Measurements from ENCODE around the gene PUS10.

The PUS10 gene

DNA sequence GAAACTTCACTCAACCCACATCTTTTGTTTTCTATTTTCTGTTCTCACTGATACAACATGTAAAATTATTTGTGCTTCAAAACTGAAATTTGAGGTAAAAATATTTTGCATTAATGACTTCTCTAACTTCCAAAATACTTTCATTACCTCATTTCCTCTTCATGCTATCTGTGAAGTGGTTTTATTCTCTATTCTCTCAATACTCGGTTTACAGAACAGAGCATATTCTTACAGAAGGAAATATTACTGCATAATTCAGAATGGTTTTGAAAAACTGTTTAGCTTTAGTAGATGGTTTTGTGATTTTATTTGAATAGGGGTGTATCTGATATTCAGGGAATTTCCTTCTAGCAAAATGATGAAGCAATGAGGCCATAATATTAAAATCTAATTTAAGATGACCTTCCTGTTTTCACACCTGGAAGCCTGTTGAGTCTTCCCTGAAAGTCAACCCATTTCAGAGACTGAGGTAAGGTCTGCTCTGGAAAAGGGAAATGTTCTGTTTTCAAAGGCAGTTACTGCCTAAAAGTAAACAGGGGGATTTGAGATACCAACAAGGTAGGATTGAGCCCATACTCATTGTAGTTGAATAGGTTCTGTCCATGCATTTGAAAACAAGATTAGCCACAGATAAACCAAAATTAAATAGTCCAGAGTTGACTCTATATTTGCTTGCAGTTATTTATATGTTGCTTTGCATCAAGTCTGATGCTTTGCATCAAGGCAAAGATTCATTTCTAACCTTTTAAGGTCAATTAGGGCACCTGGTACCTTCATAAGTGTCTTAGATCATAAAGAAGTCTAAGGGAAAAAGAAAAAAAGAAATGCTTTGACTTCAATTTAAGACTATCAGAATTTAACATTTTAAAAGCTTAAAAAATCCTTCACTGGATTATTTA lies 51.3 kb downstream of the PUS10 start:
- no peak overlapping the region for H3K9ac ChIP-seq (ENCODE audit: insufficient read length, low read depth)
- no peak for TF ChIP-seq SUZ12 (IDR thresholded peaks at IDR 0.05; ENCODE audit: extremely low read depth, insufficient read depth, insufficient read length)
- TF ChIP-seq YY1 (IDR thresholded peaks at IDR 0.05; ENCODE audit: insufficient read depth, insufficient read length) = no peak
- no peak for TF ChIP-seq ZNF274 (IDR thresholded peaks at IDR 0.05; ENCODE audit: low read depth, low read length)
- DNase-seq (ENCODE audit: low read depth, low spot score) = no peak
- no peaks in the 10 kb centered on the region for H3K36me3 ChIP-seq (ENCODE audit: insufficient read depth, insufficient read length, low read length)
- no peaks in the 10 kb centered on the region for H3K27me3 ChIP-seq (ENCODE audit: insufficient read depth, insufficient read length)
- no peaks in the 10 kb centered on the region for H3K9me3 ChIP-seq (ENCODE audit: insufficient read depth, low read length)
- no peak overlapping the region for H3K4me3 ChIP-seq (ENCODE audit: insufficient read length, low read depth)
- H3K4me1 ChIP-seq (ENCODE audit: insufficient read depth, insufficient read length) = no peaks in the 10 kb centered on the region

DNA sequence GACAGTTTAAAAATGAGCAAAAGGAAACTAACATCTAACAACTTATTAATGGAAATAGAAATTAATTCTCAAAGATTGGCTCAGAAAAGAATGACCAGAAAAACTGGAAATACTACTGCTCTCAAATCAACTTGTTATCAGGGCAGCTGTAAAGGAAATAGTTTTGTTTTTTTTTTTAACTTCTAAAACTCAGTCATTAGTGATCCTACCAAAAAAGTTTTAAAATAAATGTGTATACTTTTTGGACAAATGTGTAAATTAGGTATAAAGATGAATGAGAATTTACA lies 52.6 kb downstream of the PUS10 start:
- TF ChIP-seq ZNF274 (IDR thresholded peaks at IDR 0.05; ENCODE audit: low read depth, low read length) (no peak), YY1 (IDR thresholded peaks at IDR 0.05; ENCODE audit: insufficient read depth, insufficient read length) (no peak), SUZ12 (IDR thresholded peaks at IDR 0.05; ENCODE audit: extremely low read depth, insufficient read depth, insufficient read length) (no peak)
- Histone ChIP-seq H3K4me1 (ENCODE audit: insufficient read depth, insufficient read length) (no peaks in the 10 kb centered on the region), H3K4me3 (ENCODE audit: insufficient read length, low read depth) (no peak overlapping the region), H3K27me3 (ENCODE audit: insufficient read depth, insufficient read length) (no peaks in the 10 kb centered on the region), H3K36me3 (ENCODE audit: insufficient read depth, insufficient read length, low read length) (no peaks in the 10 kb centered on the region), H3K9me3 (ENCODE audit: insufficient read depth, low read length) (no peaks in the 10 kb centered on the region), H3K9ac (ENCODE audit: insufficient read length, low read depth) (no peak overlapping the region)
- no peak for DNase-seq (ENCODE audit: low read depth, low spot score)

GRCh38 chr2:60964651-60965498 lies 53.2 kb downstream of the PUS10 start:
- no peaks in the 10 kb centered on the region for H3K9me3 ChIP-seq (ENCODE audit: insufficient read depth, low read length)
- TF ChIP-seq SUZ12 (IDR thresholded peaks at IDR 0.05; ENCODE audit: extremely low read depth, insufficient read depth, insufficient read length) (no peak), ZNF274 (IDR thresholded peaks at IDR 0.05; ENCODE audit: low read depth, low read length) (no peak), YY1 (IDR thresholded peaks at IDR 0.05; ENCODE audit: insufficient read depth, insufficient read length) (no peak)
- H3K9ac ChIP-seq (ENCODE audit: insufficient read length, low read depth) = no peak overlapping the region
- no peaks in the 10 kb centered on the region for H3K36me3 ChIP-seq (ENCODE audit: insufficient read depth, insufficient read length, low read length)
- DNase-seq (ENCODE audit: low read depth, low spot score) = no peak
- H3K4me3 ChIP-seq (ENCODE audit: insufficient read length, low read depth) = no peak overlapping the region
- no peaks in the 10 kb centered on the region for H3K4me1 ChIP-seq (ENCODE audit: insufficient read depth, insufficient read length)
- no peaks in the 10 kb centered on the region for H3K27me3 ChIP-seq (ENCODE audit: insufficient read depth, insufficient read length)

GRCh38 chr2:60963190-60963589 lies 54.9 kb downstream of the PUS10 start:
- Histone ChIP-seq H3K4me1 (ENCODE audit: insufficient read depth, insufficient read length) (no peaks in the 10 kb centered on the region), H3K4me3 (ENCODE audit: insufficient read length, low read depth) (no peak overlapping the region), H3K9ac (ENCODE audit: insufficient read length, low read depth) (no peak overlapping the region), H3K36me3 (ENCODE audit: insufficient read depth, insufficient read length, low read length) (no peaks in the 10 kb centered on the region), H3K27me3 (ENCODE audit: insufficient read depth, insufficient read length) (no peaks in the 10 kb centered on the region), H3K9me3 (ENCODE audit: insufficient read depth, low read length) (no peaks in the 10 kb centered on the region)
- no peak for DNase-seq (ENCODE audit: low read depth, low spot score)
- TF ChIP-seq SUZ12 (IDR thresholded peaks at IDR 0.05; ENCODE audit: extremely low read depth, insufficient read depth, insufficient read length) (no peak), ZNF274 (IDR thresholded peaks at IDR 0.05; ENCODE audit: low read depth, low read length) (no peak), YY1 (IDR thresholded peaks at IDR 0.05; ENCODE audit: insufficient read depth, insufficient read length) (no peak)

DNA sequence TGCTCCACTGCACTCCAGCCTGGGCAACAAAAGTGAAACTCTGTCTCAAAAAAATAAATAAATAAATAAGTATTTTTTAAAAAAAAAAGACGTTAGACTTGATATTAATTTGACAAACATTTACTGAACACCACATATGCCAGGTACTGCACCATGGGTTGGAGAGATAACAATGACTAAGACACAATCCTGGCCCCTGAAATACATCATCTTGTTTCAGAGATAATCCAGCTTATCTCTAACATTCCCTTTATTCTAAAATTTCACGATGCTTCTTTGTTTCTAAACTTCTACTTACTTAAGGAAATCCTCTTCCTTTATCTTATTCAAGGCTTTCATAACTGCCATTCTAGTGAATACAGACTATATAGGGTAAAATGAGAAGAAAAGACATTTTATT lies 55.5 kb downstream of the PUS10 start:
- no peak for DNase-seq (ENCODE audit: low read depth, low spot score)
- H3K9me3 ChIP-seq (ENCODE audit: insufficient read depth, low read length) = no peaks in the 10 kb centered on the region
- H3K27me3 ChIP-seq (ENCODE audit: insufficient read depth, insufficient read length) = no peaks in the 10 kb centered on the region
- no peak overlapping the region for H3K9ac ChIP-seq (ENCODE audit: insufficient read length, low read depth)
- H3K4me1 ChIP-seq (ENCODE audit: insufficient read depth, insufficient read length) = no peaks in the 10 kb centered on the region
- H3K36me3 ChIP-seq (ENCODE audit: insufficient read depth, insufficient read length, low read length) = no peaks in the 10 kb centered on the region
- no peak for TF ChIP-seq YY1 (IDR thresholded peaks at IDR 0.05; ENCODE audit: insufficient read depth, insufficient read length)
- no peak overlapping the region for H3K4me3 ChIP-seq (ENCODE audit: insufficient read length, low read depth)

DNA sequence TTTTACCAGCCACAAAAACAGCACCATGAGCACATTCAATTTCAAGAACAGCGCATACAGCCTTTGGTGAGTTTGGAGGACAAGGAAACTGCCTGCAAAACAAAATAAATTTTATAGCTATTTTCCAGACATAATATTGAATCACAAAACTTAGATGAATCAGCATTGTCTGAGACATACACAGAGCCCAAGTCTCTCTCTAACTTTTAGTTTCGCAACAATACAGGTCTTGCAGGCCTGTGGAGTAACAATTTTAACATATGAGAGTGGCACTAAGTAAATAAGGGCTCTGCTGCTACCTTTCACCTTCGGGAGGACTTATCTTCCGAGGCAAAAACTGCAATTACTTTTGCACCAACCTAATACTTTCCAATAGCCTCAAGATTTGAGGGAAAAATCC lies 56.6 kb downstream of the PUS10 start:
- no peak for DNase-seq (ENCODE audit: low read depth, low spot score)
- Histone ChIP-seq H3K9ac (ENCODE audit: insufficient read length, low read depth) (no peak overlapping the region), H3K27me3 (ENCODE audit: insufficient read depth, insufficient read length) (no peaks in the 10 kb centered on the region), H3K9me3 (ENCODE audit: insufficient read depth, low read length) (no peaks in the 10 kb centered on the region), H3K36me3 (ENCODE audit: insufficient read depth, insufficient read length, low read length) (no peaks in the 10 kb centered on the region), H3K4me3 (ENCODE audit: insufficient read length, low read depth) (no peak overlapping the region), H3K4me1 (ENCODE audit: insufficient read depth, insufficient read length) (no peaks in the 10 kb centered on the region)
- no peak for TF ChIP-seq ZNF274 (IDR thresholded peaks at IDR 0.05; ENCODE audit: low read depth, low read length)
- TF ChIP-seq YY1 (IDR thresholded peaks at IDR 0.05; ENCODE audit: insufficient read depth, insufficient read length) = no peak
- TF ChIP-seq SUZ12 (IDR thresholded peaks at IDR 0.05; ENCODE audit: extremely low read depth, insufficient read depth, insufficient read length) = no peak

GRCh38 chr2:60960706-60961105 lies 57.3 kb downstream of the PUS10 start:
- Histone ChIP-seq H3K9me3 (ENCODE audit: insufficient read depth, low read length) (no peaks in the 10 kb centered on the region), H3K9ac (ENCODE audit: insufficient read length, low read depth) (no peak overlapping the region), H3K4me3 (ENCODE audit: insufficient read length, low read depth) (no peak overlapping the region), H3K4me1 (ENCODE audit: insufficient read depth, insufficient read length) (no peaks in the 10 kb centered on the region), H3K36me3 (ENCODE audit: insufficient read depth, insufficient read length, low read length) (no peaks in the 10 kb centered on the region), H3K27me3 (ENCODE audit: insufficient read depth, insufficient read length) (no peaks in the 10 kb centered on the region)
- no peak for DNase-seq (ENCODE audit: low read depth, low spot score)
- TF ChIP-seq ZNF274 (IDR thresholded peaks at IDR 0.05; ENCODE audit: low read depth, low read length) (no peak), YY1 (IDR thresholded peaks at IDR 0.05; ENCODE audit: insufficient read depth, insufficient read length) (no peak), SUZ12 (IDR thresholded peaks at IDR 0.05; ENCODE audit: extremely low read depth, insufficient read depth, insufficient read length) (no peak)

Data from NT2/D1 (cell line).